Psoas muscle (tissue), 8 donors: Measurements from ENCODE around the gene DTNBP1. TPM values are rescaled to one million over a fixed set of nuclear protein-coding genes. Genes with fewer than 3 reads are reported as not detected.

Source experiments
- ATAC-seq, 4 donors: fragments of 200-7000 bp; cut with Tn5 transposase; one replicate each; pipeline ENCODE4 v1.9.1; 2020; ENCODE audit warnings: moderate library complexity in 3 of 4, mild to moderate bottlenecking in 2 of 4
- DNase-seq, 2 donors: peaks; one replicate each; pipeline ENCODE4 v3.0.0-alpha.2; 2020
- H3K27ac ChIP-seq: fragments of 200-600 bp; one replicate; pipeline ENCODE4 v1.8.0; 2022
- H3K27me3 ChIP-seq, 3 donors: fragments of 200-600 bp in 1 of 3; one replicate each; pipeline versions ENCODE4 v1.6.1 to v1.8.0; 2013 to 2022; ENCODE audit warnings: low read length in 2 of 3, mild to moderate bottlenecking in 2 of 3, moderate library complexity in 1 of 3; ENCODE audit not compliant: insufficient read depth in 3 of 3
- H3K36me3 ChIP-seq, 2 donors: fragments of 200-600 bp in 1 of 2; one replicate each; pipeline versions ENCODE4 v1.6.1 to v1.8.0; 2013 to 2022; ENCODE audit warnings: low read depth in 1 of 2, mild to moderate bottlenecking in 1 of 2, moderate library complexity in 1 of 2; ENCODE audit not compliant: insufficient read depth in 1 of 2
- H3K4me1 ChIP-seq: fragments of 200-600 bp; one replicate; pipeline ENCODE4 v1.8.0; 2022
- H3K4me3 ChIP-seq: fragments of 200-600 bp; one replicate; pipeline ENCODE4 v1.8.0; 2022; ENCODE audit warnings: mild to moderate bottlenecking
- H3K9me3 ChIP-seq: fragments of 200-600 bp; one replicate; pipeline ENCODE4 v1.8.0; 2022
- CTCF ChIP-seq: fragments of 200-600 bp; IDR thresholded peaks from one replicate; pipeline ENCODE4 v1.8.0; 2022; ENCODE audit warnings: antibody characterized with exemption
- WGBS, 3 donors: extraction: QIAGEN DNeasy Blood & Tissue Kit; methylation state at CpG; one replicate each; pipeline versions ENCODE4 v1.1.6 to v1.1.7; 2013; 5-methylcytosine and 5-hydroxymethylcytosine counted together
- intact Hi-C, 2 donors: fragments of 100-400 bp; cut with DNase I; formaldehyde crosslinking; loops; one replicate each; pipeline versions ENCODE4 v1.11.0 to v1.14.2; 2022
- polyA plus RNA-seq, 3 donors: library from polyadenylated mRNA; stranded (reverse); fragments of 200-250 nt; gene quantifications; one replicate each; pipeline ENCODE4 v1.2.3, GENCODE V29; 2013
- total RNA-seq, 4 donors: library from RNA; stranded (reverse); fragmentation: NEBNext Ultra II Directional in 2 of 4; extraction: Animal tissue kit (Norgen Biotek cat#: 25700) in 2 of 4; gene quantifications; one replicate each; pipeline versions ENCODE4 v1.2.1 to v1.2.4, GENCODE V29; 2021 to 2023
- donor health status: healthy with polysubstance abuse.
- donor health status: DM: no; HTN: no; CAD: no; lungs with moderate emphysema.
- donor health status: Bipolar disorder and iron deficiency.
- donor health status: healthy.
- donor health status: DM: yes; HTN: yes; CAD: no.
- donor health status: DM: no; HTN: no; CAD: no.
- donor health status: DM: no; HTN: no; CAD: no.
- donor health status: DM: yes; HTN: yes; CAD: no.

The DTNBP1 gene
- total and polyA plus RNA-seq, 7 donors, result 8.0 to 22.0 (median 15.0) TPM

DNA sequence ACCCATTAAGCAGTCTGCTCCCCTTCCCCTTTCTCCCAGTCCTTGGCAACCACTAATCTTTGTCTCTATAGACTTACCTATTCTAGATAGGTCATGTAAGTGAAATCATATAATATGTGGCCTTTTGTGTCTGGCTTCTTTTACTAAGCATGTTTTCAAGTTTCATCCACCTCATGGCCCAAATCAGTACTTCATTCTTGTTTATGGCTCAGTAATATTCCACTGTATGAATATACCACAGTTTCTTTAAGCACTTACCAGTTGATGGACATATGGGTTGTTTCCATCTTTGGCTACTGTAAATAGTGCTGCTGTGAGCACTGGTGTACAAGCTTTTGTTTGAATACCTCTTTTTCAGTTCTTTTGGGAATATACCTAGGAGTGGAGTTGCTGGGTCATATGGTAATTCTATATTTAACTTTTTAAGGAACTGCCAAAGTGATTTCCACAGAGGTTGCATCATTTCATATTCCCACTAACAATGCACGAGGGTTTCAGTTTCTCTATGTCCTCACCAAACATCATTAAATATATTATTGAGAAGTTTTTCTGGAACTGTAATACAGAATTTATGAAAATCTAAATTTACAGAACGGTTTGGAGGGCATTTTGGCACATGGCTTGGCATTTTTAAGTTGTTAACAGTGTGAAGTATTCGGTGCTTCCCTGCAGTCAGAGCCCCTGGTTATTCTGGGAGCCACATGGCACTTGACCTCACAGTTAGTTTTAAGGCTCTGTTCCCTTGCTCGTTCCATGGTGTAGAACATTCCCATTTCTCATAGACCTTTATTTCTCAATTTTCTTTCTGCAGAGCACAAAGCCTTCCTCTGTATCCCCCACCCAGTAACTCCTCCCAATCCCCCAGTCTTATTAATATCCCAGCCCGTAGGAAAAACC, 27.0 kb upstream of the DTNBP1 start:
- 26 to 36% (median 29%) methylated on average over 5 of the region's 5 CpGs for WGBS, 3 donors
- ATAC-seq, result peak in 3 of 4 donors; percentile 45 to 67 (median 45)
- no peak for TF ChIP-seq CTCF
- Histone ChIP-seq H3K4me3 (no peak overlapping the region), H3K4me1 (peaks cover 18% of the 10 kb centered on the region), H3K27ac (peak overlapping the region; percentile 69), H3K9me3 (no peaks in the 10 kb centered on the region), H3K27me3 (no peaks in the 10 kb centered on the region), H3K36me3 (no peaks in the 10 kb centered on the region)
- no peak for DNase-seq
- intact Hi-C loops, result loop anchor here (2.0 to 5.0 kb wide), 5 partner anchors 195 to 517 kb away; partner anchors contain the start of gene MYLIP (in 2 of the 2)

DNA sequence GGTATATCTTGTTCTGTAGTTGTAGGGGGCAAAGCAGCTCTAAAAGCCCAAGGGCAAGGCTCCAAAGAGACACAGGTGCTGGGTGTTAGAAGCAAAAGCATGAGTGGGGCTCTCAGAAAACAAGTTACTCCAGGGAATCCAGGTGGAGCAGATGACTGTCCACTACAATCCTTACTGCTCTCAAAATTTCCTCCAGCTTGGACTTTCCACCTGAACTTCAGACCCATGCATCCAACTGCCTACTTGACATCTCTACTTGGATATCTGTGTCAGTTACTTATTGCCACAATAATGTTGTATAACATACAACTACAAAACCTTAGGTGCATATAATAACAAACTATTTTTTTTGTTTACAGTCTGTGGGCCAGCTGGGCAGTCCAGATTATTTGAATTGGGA, 22.8 kb upstream of the DTNBP1 start:
- no peak for DNase-seq

DNA sequence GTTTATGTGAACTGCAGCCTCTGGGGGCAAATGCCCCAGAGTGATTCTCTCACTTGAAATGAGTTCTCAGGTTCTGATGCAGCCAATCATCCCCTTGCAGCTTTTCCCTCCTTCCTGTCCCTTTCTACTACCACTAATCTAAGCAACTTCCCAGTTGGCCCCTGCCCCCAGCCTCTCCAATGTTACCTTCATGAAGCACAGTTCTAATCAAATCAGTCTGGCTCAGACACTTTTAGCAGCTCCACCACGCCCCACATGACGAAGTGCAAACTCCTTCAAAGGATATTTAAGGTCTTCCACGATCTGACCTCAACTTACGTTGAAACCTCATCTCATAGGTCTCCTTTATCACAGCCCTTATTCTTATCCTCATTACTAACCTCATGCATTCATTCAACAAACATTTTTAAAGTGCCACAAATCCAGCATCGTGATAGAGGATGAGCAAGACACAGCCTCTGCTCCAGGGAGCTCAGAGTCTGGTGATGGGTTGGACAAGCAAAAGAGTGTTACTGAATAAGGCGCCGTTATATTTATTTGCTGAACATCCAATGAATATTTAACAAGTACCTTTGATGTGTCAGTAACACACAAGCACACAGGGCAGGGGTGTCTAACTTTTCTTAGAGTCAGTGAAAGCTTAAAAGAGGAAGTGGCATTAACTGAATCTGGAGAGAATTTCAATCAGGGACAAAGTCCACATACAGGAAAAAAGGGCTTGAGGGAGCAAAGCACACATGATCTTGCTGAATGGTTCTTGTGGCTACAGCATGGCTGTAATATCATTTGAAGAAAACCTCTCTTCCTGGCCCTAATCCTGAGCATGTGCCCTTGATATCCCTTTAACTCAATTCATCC, 20.4 kb upstream of the DTNBP1 start:
- no peaks in the 10 kb centered on the region for H3K27me3 ChIP-seq
- WGBS, 3 donors, result 89 to 94% (median 92%) methylated on average over 7 of the region's 7 CpGs
- DNase-seq, result no peak
- no peaks in the 10 kb centered on the region for H3K4me1 ChIP-seq
- no peak for ATAC-seq
- H3K4me3 ChIP-seq, result no peak overlapping the region
- H3K27ac ChIP-seq, result no peak overlapping the region
- H3K36me3 ChIP-seq, result no peaks in the 10 kb centered on the region
- intact Hi-C loops, result no loop called here
- TF ChIP-seq CTCF, result no peak
- no peaks in the 10 kb centered on the region for H3K9me3 ChIP-seq

More for the DNA sequence above, 22.8 kb upstream of the DTNBP1 start:
- no peak overlapping the region for H3K27ac ChIP-seq
- no peak overlapping the region for H3K4me3 ChIP-seq
- H3K27me3 ChIP-seq, result no peaks in the 10 kb centered on the region
- no peaks in the 10 kb centered on the region for H3K9me3 ChIP-seq
- no peak for TF ChIP-seq CTCF
- no peaks in the 10 kb centered on the region for H3K36me3 ChIP-seq
- H3K4me1 ChIP-seq, result peaks cover 13% of the 10 kb centered on the region
- ATAC-seq, result no peak
- intact Hi-C loops, result no loop called here

GRCh38 chr6:15681946-15682345, 19.1 kb upstream of the DTNBP1 start:
- Histone ChIP-seq H3K36me3 (no peaks in the 10 kb centered on the region), H3K9me3 (no peaks in the 10 kb centered on the region), H3K27me3 (no peaks in the 10 kb centered on the region), H3K27ac (no peak overlapping the region), H3K4me1 (no peaks in the 10 kb centered on the region), H3K4me3 (no peak overlapping the region)
- intact Hi-C loops, result no loop called here
- no peak for TF ChIP-seq CTCF
- DNase-seq (no peak), ATAC-seq (no peak)
- 88 to 93% (median 92%) methylated on average over 1 of the region's 1 CpG for WGBS, 3 donors
